Suppressor macrophage treated with lipopolysaccharide for 1 hour (primary cell): ENCODE measurements around the gene RPIA.
"Not testable (repeated sequence)": the region's sequence is repeated elsewhere in the genome, so short reads cannot be mapped to it uniquely, and the experiment has no call there.

Experiments
- DNase-seq, 3 donors: peaks; one replicate each; pipeline ENCODE4 v3.0.0-alpha.2; 2020 to 2022

RPIA gene

GRCh38 chr2:88736437-88736836 is 45.0 kb downstream of the RPIA start:
- DNase-seq, result peak; percentile 5 to 26 (median 23)

- no peak for DNase-seq
Measured at GRCh38 chr2:88737385-88737784, 45.9 kb downstream of the RPIA start.

GRCh38 chr2:88738271-88738670 is 46.8 kb downstream of the RPIA start:
- DNase-seq, result no peak

GRCh38 chr2:88739985-88740600 is 48.6 kb downstream of the RPIA start:
- DNase-seq, result peak; percentile 61 to 75 (median 71)

- no peak for DNase-seq
Measured at GRCh38 chr2:88746929-88747490, 55.5 kb downstream of the RPIA start.

- no peak for DNase-seq
Measured at GRCh38 chr2:88747990-88748389, 56.5 kb downstream of the RPIA start.

GRCh38 chr2:88751768-88752167 is 60.3 kb downstream of the RPIA start:
- DNase-seq, result no peak

- no peak for DNase-seq
Measured at GRCh38 chr2:88753833-88754584, 62.5 kb downstream of the RPIA start.

- DNase-seq, result no peak
Measured at GRCh38 chr2:88754585-88755320, 63.3 kb downstream of the RPIA start.

GRCh38 chr2:88755836-88756235 is 64.4 kb downstream of the RPIA start:
- DNase-seq, result no peak

GRCh38 chr2:88757025-88757424 is 65.6 kb downstream of the RPIA start:
- no peak for DNase-seq

- not testable (repeated sequence) for DNase-seq
Measured at GRCh38 chr2:88758702-88759101, 67.2 kb downstream of the RPIA start.

GRCh38 chr2:88760819-88761598 is 69.5 kb downstream of the RPIA start:
- DNase-seq, result no peak

- no peak for DNase-seq
Measured at GRCh38 chr2:88764141-88764849, 72.8 kb downstream of the RPIA start.

- no peak for DNase-seq
Measured at GRCh38 chr2:88764850-88765153, 73.3 kb downstream of the RPIA start.

- DNase-seq, result peak in 2 of 3 donors; percentile 9 to 31
Measured at GRCh38 chr2:88765154-88765888, 73.8 kb downstream of the RPIA start.

- not testable (repeated sequence) for DNase-seq
Measured at GRCh38 chr2:88765889-88766481, 74.5 kb downstream of the RPIA start.

- no peak for DNase-seq
Measured at GRCh38 chr2:88770016-88770415, 78.5 kb downstream of the RPIA start.

- not testable (repeated sequence) for DNase-seq
Measured at GRCh38 chr2:88773233-88774028, 82.0 kb downstream of the RPIA start.

- not testable (repeated sequence) for DNase-seq
Measured at GRCh38 chr2:88789213-88789612, 97.7 kb downstream of the RPIA start.
